Caki2 (cell line): ENCODE measurements around the gene TTLL9. TPM values are rescaled to one million over a fixed set of nuclear protein-coding genes. Genes with fewer than 3 reads are reported as not detected.
"Not testable (repeated sequence)": the region's sequence is repeated elsewhere in the genome, so short reads cannot be mapped to it uniquely, and the experiment has no call there.

Experiments used
- DNase-seq: peaks from one replicate; pipeline ENCODE4 v3.0.0-alpha.2; 2015; ENCODE audit warnings: low read depth
- in situ Hi-C: cut with HindIII; loops from 2 replicates; pipeline ENCODE4 v1.10.0; 2016; ENCODE audit warnings: low sequenced_read_pairs, low pct_unique_long_range_greater_than_20kb, mixed read lengths
- total RNA-seq: library from RNA; depleted of rRNA; stranded (reverse); fragments of >200 nt; shearing (Covaris generic); gene quantifications from 2 replicates; pipeline ENCODE4 v1.2.3, GENCODE V29; 2014; ENCODE audit warnings: low replicate concordance

Gene TTLL9
- total RNA-seq, 1 experiment from 2014 or later, result 0.20 TPM

DNA sequence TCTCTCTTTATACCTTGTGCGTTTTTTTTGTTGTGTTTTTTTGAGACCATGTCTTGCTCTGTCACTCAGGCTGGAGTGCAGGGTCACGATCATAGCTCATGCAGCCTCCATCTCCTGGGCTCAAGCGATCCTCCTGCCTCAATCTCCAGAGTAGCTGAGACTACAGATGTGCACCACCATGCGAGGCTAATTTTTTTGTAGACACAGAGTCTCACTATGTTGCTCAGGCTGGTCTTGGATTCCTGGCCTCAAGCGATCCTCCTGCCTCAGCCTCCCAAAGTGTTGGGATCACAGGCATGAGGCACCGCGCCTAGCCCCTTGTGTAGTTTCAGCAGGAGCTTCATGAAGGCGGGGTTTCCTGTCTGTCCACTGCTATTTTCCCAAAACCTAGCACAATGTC is 54.1 kb downstream of the TTLL9 start:
- in situ Hi-C loops, result no loop called here
- no peak for DNase-seq

DNA sequence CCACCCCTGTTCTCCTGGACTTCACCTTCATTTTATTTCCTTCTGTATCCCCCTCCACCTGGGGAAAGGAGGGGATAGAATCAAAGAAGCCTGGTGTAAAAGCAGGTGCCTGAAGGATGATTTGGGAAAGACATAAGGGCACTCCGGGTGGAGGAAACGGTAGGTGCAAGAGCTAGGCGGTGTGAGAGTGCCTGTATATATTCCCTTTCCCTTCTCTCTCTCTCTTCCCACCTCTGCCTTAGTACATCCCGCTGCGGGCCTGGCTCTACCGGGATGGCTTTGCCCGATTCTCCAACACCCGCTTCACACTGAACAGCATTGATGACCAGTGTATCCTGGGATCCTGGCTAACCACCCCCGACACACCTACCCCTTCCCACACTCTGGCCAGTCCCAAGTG is 55.2 kb downstream of the TTLL9 start:
- no peak for DNase-seq
- in situ Hi-C loops, result no loop called here

DNA sequence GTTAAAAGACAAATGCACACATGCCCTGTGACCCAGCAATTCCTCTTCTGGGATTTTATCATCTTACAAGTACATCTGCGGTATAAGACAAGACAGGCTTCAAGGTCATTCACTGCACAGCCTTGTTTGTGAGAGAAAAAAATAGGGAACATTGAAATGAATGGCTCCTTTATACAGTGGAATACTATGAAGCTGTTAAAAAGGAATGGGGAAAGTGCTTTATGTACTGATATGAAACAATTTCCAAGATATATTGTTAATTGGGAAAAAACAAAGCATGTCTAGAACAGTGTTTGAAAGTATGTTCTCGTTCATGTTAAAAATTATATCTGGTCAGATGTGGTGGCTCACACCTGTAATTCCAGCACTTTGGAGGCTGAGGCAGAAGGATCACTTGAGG is 56.1 kb downstream of the TTLL9 start:
- in situ Hi-C loops, result no loop called here
- DNase-seq, result no peak

DNA sequence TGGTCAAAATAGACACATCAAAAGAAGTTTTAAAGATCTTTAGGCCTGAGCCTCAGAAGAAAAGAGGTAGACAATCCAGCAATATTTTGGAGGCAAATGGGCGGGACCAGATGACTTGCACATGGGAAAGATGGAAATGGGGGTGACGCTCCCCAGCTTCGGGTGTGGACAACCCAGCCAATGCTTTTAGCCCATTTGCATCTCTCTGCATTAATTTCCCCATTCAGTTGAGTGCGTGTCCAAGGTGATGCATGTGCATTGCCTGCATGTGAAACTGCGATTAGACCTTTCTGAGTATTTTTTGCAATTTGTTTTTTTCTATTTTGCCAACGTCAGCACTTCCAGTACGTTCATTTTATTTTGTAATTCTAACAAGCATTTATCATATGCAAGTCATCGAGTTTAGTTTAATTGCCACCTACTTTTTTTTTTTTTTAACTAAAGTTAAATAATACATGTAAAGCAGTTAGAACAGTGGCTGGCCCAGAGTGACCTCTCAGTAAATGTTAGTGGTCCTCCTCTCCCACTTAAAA is 57.3 kb downstream of the TTLL9 start:
- in situ Hi-C loops, result no loop called here
- no peak for DNase-seq

DNA sequence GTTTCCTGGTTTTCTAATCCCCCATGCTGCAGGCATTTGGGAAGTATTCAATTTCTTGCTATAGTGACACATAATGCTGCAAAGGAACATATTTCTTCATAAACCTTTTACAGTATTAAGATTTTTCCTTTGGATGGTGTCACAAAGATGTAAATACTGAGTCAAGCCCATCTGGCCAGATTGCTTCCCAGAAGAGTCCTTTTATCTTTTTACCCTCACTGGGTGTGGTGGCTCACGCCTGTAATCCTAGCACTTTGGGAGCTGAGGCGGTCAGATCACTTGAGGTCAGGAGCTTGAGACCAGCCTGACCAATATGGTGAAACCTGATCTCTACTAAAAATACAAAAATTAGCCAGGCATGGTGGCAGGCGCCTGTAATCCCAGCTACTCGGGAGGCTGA is 59.2 kb downstream of the TTLL9 start:
- DNase-seq, in situ Hi-C loops: not testable (repeated sequence)

DNA sequence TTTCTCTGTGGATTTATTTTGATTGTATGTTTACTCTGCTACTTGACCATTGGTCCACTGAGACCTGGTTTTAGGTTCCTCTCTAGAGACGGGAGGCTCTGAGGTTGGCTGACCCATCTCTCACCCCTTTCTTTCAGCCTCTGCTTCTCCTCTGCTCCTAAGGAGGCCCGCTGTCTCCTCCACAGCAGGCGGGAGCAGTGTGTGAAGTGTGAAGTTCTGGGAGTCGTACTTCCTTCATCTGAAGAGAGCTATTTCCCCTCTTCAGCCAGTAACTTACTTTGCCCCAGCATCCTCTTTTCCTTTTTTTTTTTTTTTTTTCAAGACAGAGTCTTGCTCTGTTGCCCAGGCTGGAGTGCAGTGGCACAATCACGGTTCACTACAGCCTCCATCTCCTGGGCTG is 60.3 kb downstream of the TTLL9 start:
- DNase-seq, result no peak
- in situ Hi-C loops, result no loop called here

DNA sequence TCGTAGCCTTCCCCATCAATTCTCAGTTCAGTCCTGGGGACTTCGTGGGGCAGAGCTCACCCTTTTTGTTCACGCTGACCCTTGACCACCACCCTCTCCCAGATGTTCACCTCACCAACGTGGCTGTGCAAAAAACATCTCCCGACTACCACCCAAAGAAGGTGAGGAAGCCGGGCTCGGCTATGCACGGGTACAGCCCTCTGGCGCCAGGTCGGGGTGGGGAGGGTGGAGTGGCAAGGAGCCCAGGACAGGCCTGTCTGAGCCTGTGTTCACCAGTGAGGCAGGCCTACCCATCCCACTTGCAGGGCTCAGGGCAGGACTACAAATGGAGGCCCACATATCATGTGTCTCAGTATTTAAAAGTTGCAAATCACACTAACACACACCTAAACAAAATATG is 63.3 kb downstream of the TTLL9 start:
- in situ Hi-C loops, result no loop called here
- no peak for DNase-seq

DNA sequence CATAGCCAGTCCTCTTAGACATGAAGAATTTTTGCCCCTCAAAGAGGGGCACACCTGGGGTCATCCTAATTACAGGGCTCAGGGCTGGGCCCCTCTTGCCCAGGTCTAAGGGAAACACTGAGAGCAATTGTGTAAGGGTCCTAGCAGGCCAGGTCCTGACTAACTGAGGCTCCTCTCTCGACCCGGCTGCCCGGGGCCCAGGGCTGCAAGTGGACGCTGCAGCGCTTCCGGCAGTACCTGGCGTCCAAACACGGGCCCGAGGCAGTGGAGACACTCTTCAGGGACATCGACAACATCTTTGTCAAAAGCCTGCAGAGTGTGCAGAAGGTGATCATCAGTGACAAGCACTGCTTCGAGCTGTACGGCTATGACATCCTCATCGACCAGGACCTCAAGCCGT is 64.1 kb downstream of the TTLL9 start:
- DNase-seq, result no peak
- in situ Hi-C loops, result no loop called here

DNA sequence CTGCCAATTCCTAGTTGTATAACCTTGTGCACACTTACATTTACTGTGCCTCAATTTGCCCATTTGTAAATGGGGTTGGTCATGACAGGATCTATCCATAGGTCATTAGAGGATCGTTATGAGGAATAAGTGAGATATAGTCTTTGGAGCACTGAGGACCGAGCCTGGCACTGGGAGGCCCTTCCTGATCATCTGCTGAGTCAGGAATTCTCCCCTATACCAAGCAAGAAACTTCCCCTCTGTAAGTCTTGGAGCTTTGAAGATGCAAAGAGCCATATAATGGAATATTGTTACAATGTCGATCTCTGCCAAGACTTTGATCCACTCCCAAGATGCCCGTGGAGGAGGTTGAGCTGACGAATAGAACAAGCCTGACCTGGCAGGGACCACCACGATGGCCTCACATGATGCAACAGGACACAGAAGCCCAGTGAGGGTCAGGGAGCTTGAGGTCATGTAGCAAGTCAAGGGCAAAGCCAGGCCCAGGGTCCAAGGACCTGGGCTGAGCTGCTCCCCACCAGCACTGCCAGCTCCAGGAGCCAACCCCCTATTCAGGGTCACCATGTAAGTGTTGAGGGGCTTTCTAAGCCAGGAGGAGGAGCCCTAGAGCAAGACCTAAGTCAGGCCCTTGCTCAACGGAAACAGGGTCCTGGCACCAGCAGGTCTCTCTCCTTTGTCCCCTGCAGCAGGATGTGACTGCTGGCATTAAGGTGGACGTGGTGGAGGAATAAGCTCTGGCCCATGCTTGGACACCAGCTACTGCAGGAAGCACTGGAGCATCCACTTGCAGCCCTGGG is 64.7 kb downstream of the TTLL9 start:
- no peak for DNase-seq

DNA sequence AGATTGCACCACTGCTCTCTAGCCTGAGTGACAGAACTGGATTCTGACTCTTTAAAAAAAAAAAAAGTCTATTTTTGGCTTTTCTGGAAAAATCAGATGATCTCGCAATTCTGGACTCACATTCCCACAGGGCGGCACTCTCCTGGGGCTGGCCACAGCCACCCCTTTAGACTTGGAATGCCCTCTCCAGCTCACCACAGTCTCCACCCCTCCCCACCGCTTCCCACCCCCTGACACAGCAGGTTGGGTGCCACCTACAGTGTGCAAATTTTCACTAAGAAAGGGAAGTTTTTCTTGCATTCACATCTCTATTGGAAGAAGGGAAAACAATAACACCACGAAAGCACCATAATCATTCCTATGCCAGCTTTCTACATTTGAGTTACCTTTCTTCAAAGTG is 66.0 kb downstream of the TTLL9 start:
- DNase-seq, result no peak
- in situ Hi-C loops, result no loop called here

More for the DNA sequence above, 64.7 kb downstream of the TTLL9 start:
- in situ Hi-C loops, result no loop called here

DNA sequence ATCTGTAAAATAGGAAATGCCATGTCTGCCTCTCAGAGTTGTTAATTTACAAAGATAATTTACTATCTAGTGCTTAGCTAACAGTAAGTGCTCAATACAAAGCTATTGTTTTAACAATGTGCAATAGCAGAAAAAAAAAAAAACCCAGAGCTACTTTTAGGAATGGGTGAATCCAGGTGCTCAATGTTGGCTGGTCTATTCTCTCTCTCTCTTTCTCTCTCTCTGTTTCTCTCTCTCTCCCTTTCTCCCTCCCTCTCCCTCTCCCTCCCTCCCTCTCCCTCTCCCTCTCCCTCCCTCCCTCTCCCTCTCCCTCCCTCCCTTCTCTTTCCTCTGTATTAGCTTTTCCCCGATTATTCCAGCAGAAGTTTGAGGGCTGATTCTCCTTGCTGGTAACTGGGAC is 67.4 kb downstream of the TTLL9 start:
- DNase-seq, result no peak
- in situ Hi-C loops, result no loop called here

DNA sequence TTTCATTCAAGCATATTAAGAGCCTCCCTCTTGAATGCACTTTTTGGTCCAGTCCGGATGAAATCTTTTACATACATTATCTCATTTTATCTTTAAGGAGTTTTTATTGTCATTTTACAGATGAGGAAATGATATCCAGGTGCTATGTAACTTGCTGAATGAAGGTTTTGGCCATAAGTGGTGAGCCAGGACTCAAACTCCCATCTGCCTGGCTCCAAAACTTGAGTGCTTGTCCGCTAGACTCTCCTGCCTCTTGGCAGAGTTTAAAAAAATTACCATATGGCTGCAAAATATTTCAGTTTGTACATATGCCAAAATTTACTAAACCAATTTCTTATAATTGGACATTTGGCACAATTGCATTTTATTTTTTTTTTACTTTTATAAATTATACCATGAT is 69.2 kb downstream of the TTLL9 start:
- in situ Hi-C loops, result loop anchor here (10.0 kb wide), 1 partner anchor 145 kb away; no protein-coding TSS in a partner anchor
- no peak for DNase-seq

DNA sequence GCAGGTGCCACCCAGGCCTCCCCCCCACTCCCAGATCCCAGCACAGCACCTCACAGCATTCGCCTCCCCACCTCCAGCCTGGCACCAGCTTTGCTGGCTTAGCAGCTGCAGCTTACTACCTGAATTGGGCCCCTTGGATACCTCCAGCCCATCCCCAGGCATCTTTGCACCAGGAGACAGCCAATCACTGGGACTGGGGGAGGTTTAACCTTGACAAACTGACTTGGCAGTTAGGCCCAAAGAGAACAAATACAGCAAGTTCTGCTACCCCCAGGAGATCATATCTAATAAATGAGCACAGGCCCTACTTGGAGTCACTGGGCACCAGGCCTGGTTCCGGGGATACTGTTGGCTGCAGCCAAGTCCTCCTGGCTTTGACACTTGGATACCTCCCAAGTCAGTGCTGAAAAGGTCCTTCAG is 72.6 kb downstream of the TTLL9 start:
- in situ Hi-C loops, result loop anchor here (10.0 kb wide), 1 partner anchor 142 kb away; no protein-coding TSS in a partner anchor

DNA sequence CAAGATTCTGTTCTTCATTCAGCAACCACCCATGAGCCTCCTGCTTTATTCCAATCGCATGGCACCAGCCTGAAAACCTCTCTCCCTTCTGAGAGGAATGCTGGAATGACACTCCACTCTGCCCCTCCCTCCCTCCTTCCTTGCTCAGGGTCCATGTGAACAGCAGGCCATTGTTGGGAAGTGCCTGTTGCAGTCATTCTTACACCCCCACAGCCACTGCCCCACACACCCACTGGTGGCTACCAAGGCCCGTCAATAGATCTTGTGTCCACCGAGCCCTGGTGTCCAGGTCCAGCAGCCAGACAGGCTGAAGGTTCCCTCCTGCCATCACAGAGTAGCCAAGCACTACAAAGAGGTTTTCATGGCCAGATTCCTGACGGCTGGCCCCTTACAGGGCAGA is 74.9 kb downstream of the TTLL9 start:
- DNase-seq, result no peak
- in situ Hi-C loops, result loop anchor here (10.0 kb wide), 1 partner anchor 139 kb away; no protein-coding TSS in a partner anchor

More for the DNA sequence above, 72.6 kb downstream of the TTLL9 start:
- no peak for DNase-seq

DNA sequence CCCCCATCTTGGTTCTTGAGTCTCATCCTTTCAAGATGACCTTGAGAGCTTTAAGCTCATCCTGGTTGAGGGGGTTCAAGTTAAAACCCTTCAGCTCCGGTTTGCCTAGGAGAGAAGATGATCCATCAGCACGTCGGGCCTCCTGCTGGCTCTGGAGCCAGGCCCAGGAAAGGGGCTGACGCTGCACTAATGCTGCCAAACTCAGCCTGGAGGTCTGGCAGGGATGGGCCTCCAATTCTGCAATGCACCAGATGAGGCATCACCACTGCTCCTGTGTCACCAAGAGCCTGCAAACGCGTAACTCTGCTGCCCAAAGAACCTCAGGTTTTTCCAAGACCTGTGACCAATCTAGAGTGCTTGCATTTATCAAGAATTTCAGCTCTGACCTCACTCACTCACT is 75.4 kb downstream of the TTLL9 start:
- DNase-seq, result no peak
- in situ Hi-C loops, result loop anchor here (10.0 kb wide), 1 partner anchor 139 kb away; no protein-coding TSS in a partner anchor

DNA sequence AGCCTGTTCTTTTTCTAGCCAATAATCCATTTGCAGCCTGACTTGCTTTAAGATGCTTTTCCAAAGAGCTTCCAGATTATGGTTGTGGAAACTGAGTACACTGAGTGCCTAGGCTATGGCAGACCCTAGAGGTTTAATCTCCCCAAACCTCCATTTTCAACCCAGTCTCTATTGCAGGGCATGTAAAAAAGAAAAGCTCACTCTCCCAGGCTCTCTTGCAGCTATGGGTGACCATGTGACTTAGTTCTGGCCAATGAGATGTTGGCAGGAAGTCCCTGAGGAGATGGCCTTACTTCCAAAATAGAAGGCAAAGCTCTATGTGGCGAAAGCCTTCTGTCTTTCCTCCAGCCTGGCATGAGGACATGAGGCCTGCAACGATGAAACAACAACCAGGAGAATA is 77.6 kb downstream of the TTLL9 start:
- in situ Hi-C loops, result loop anchor here (10.0 kb wide), 1 partner anchor 137 kb away; no protein-coding TSS in a partner anchor
- DNase-seq, result no peak

DNA sequence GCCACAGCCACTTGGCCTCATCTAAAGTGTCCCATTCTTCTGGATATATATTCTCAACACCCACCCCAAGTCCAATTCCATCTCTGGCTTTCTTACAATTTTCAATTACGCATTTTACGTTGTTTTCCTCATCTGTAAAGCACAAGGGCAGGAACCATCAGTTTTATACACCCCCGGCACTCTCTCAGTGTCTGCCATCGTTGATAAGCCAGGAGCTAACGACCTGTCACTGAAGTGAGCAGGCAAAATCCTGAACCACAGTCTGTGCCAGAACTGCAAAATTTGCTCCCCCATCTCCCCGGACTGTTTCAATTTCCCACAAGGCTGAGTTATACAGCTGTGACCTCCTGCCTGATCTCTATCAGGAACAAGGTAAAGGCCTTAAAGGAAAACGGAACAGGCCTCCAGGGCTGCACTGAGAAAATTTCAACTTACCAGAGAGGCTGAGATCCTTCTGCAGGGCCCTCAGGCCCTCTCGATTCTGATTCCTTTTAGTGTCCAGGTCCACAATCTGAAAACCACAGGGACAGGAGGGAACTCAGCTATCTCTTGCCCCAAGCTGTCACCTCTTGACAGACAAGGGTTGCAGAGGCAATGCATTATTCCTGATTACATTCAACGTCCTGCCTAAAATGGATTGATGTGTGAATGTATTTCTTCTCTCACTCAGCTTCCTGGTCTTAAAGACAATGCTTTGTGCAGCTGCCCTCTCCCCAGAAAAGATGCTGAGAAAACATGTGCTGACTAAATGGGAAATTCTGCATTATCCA is 79.6 kb downstream of the TTLL9 start:
- no peak for DNase-seq
- in situ Hi-C loops, result loop anchor here (10.0 kb wide), 1 partner anchor 135 kb away; no protein-coding TSS in a partner anchor

DNA sequence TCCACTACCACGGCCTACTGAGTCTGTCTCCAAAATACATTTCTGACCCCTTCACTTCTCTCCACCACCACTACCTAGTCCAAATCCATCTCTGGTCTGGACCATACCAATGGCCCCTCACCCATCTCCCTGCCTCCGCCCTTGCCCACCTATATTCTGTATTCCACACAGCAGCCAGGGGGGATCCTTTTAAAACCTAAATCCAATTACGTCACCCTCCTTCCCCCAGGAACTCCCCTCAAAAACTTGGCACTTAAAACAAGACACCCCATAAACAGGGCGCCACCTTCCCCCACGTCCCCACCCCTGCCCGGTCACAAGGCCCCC is 80.7 kb downstream of the TTLL9 start:
- DNase-seq, result no peak
- in situ Hi-C loops, result no loop called here
